Neural progenitor cell (in vitro differentiated cells): ENCODE measurements around the gene ILDR2. TPM values are rescaled to one million over a fixed set of nuclear protein-coding genes. Genes with fewer than 3 reads are reported as not detected.

Source experiments
- DNase-seq: peaks from one replicate; pipeline ENCODE4 v3.0.0-alpha.2; 2016; ENCODE audit warnings: low spot score
- H2AFZ ChIP-seq: fragments of 200-600 bp; sonication (generic); replicated peaks from 2 replicates; pipeline ENCODE4 v1.6.1; 2016; ENCODE audit warnings: antibody characterized with exemption
- H3F3A ChIP-seq: fragments of 200-600 bp; sonication (generic); 2 replicates; pipeline ENCODE4 v1.6.1; 2016; ENCODE audit warnings: antibody characterized with exemption, low read depth
- H3K27ac ChIP-seq: fragments of 200-600 bp; sonication (generic); 2 replicates; pipeline ENCODE4 v1.5.1; 2016; ENCODE audit warnings: mild to moderate bottlenecking
- H3K27me3 ChIP-seq: fragments of 200-600 bp; sonication (generic); 2 replicates; pipeline ENCODE4 v1.6.1; 2016; ENCODE audit warnings: mild to moderate bottlenecking, moderate library complexity
- H3K36me3 ChIP-seq: fragments of 200-600 bp; sonication (generic); 2 replicates; pipeline ENCODE4 v1.5.1; 2016
- H3K4me1 ChIP-seq: fragments of 200-600 bp; sonication (generic); 2 replicates; pipeline ENCODE4 v1.6.1; 2016; ENCODE audit warnings: mixed run types
- H3K4me2 ChIP-seq: fragments of 200-600 bp; sonication (generic); 2 replicates; pipeline ENCODE4 v1.6.1; 2016
- H3K4me3 ChIP-seq: fragments of 200-600 bp; sonication (generic); 2 replicates; pipeline ENCODE4 v1.5.1; 2016
- H3K79me2 ChIP-seq: fragments of 200-600 bp; sonication (generic); 2 replicates; pipeline ENCODE4 v1.6.1; 2016; ENCODE audit warnings: low read depth
- H3K9ac ChIP-seq: fragments of 200-600 bp; sonication (generic); 2 replicates; pipeline ENCODE4 v1.6.1; 2016
- H3K9me3 ChIP-seq: fragments of 200-600 bp; sonication (generic); 2 replicates; pipeline ENCODE4 v1.5.1; 2016; ENCODE audit warnings: low read depth
- H4K20me1 ChIP-seq: fragments of 200-600 bp; sonication (generic); 2 replicates; pipeline ENCODE4 v1.6.1; 2016; ENCODE audit warnings: low read depth
- H3K27ac Mint-ChIP-seq: 3 replicates; pipeline ENCODE4 v1.8.0; 2021; ENCODE audit warnings: mixed read lengths
- H3K27me3 Mint-ChIP-seq: 2 replicates; pipeline ENCODE4 v1.8.0; 2022; ENCODE audit warnings: low read depth, mild to moderate bottlenecking, inconsistent platforms, moderate library complexity, mixed read lengths; ENCODE audit not compliant: insufficient read depth
- H3K36me3 Mint-ChIP-seq: 3 replicates; pipeline ENCODE4 v1.8.0; 2021; ENCODE audit warnings: mixed read lengths
- H3K4me1 Mint-ChIP-seq: 3 replicates; pipeline ENCODE4 v1.8.0; 2021; ENCODE audit warnings: mixed read lengths
- H3K4me3 Mint-ChIP-seq: 3 replicates; pipeline ENCODE4 v1.8.0; 2021; ENCODE audit warnings: mild to moderate bottlenecking, moderate library complexity, mixed read lengths
- H3K9me3 Mint-ChIP-seq: 3 replicates; pipeline ENCODE4 v1.8.0; 2020; ENCODE audit warnings: mixed read lengths
- CTCF ChIP-seq: fragments of 200-600 bp; sonication (generic); IDR thresholded peaks from 2 replicates; pipeline ENCODE4 v1.5.1; 2017; ENCODE audit warnings: antibody characterized with exemption, mild to moderate bottlenecking
- EZH2 ChIP-seq: fragments of 200-600 bp; sonication (generic); IDR thresholded peaks from 2 replicates; pipeline ENCODE4 v1.6.1; 2017; ENCODE audit warnings: antibody characterized with exemption, mild to moderate bottlenecking, moderate library complexity
- EZH2phosphoT487 ChIP-seq: fragments of 200-600 bp; sonication (generic); IDR thresholded peaks from 2 replicates; pipeline ENCODE4 v1.6.1; 2017; ENCODE audit warnings: antibody characterized with exemption
- total RNA-seq: library from RNA; depleted of rRNA; stranded (reverse); fragments of >200 nt; gene quantifications from 2 replicates; pipeline ENCODE4 v1.2.3, GENCODE V29; 2015; ENCODE audit warnings: low replicate concordance

ILDR2 gene
- total RNA-seq, 1 donor from 2014 or later, result 42.1 TPM

GRCh38 chr1:167003711-167004110 is 28.4 kb upstream of the ILDR2 start:
- Mint-ChIP-seq H3K36me3 (no peaks in the 10 kb centered on the region), H3K27ac (no peak overlapping the region), H3K4me1 (no peaks in the 10 kb centered on the region), H3K9me3 (peaks cover 6% of the 10 kb centered on the region), H3K27me3 (no peaks in the 10 kb centered on the region), H3K4me3 (no peak overlapping the region)
- no peaks in the 10 kb centered on the region for H3K9me3 ChIP-seq
- no peaks in the 10 kb centered on the region for H3K79me2 ChIP-seq
- H3K27me3 ChIP-seq, result no peaks in the 10 kb centered on the region
- no peaks in the 10 kb centered on the region for H3F3A ChIP-seq
- no peak overlapping the region for H3K27ac ChIP-seq
- DNase-seq, result no peak
- no peak overlapping the region for H2AFZ ChIP-seq
- no peak for TF ChIP-seq EZH2phosphoT487
- no peak for TF ChIP-seq EZH2
- TF ChIP-seq CTCF, result no peak
- H3K4me3 ChIP-seq, result no peak overlapping the region
- no peaks in the 10 kb centered on the region for H4K20me1 ChIP-seq
- no peak overlapping the region for H3K4me2 ChIP-seq
- H3K9ac ChIP-seq, result no peak overlapping the region
- no peaks in the 10 kb centered on the region for H3K36me3 ChIP-seq
- no peaks in the 10 kb centered on the region for H3K4me1 ChIP-seq

DNA sequence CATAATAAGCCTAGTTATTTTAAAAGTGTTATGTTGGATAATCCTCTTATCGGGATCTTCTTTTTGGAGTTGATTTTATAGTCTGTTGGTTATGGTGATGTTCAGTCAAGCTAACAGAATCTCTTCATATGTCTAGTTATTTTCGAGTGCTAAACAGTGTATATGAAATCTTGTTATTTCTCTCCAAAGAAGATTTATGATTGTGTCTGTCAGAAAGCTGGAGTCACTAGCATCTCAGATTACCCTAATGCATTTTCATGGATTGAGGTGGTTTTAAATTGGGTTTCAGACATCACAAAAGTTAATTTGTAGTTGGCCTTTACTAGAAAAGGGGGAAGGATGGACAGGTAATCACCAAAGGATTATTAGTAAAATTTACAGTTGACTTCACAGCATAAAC is 27.0 kb upstream of the ILDR2 start:
- no peaks in the 10 kb centered on the region for H3K4me1 ChIP-seq
- no peak overlapping the region for H3K27ac Mint-ChIP-seq
- H3K27me3 ChIP-seq, result no peaks in the 10 kb centered on the region
- no peak overlapping the region for H2AFZ ChIP-seq
- no peaks in the 10 kb centered on the region for H3K9me3 ChIP-seq
- no peak for TF ChIP-seq EZH2
- no peak for TF ChIP-seq EZH2phosphoT487
- TF ChIP-seq CTCF, result no peak
- no peaks in the 10 kb centered on the region for H3K79me2 ChIP-seq
- no peaks in the 10 kb centered on the region for H3K27me3 Mint-ChIP-seq
- peaks cover 6% of the 10 kb centered on the region for H3K9me3 Mint-ChIP-seq
- no peaks in the 10 kb centered on the region for H3K4me1 Mint-ChIP-seq
- H3K4me3 Mint-ChIP-seq, result no peak overlapping the region
- H3K9ac ChIP-seq, result no peak overlapping the region
- no peaks in the 10 kb centered on the region for H3K36me3 ChIP-seq
- no peak overlapping the region for H3K27ac ChIP-seq
- no peak overlapping the region for H3K4me3 ChIP-seq
- no peaks in the 10 kb centered on the region for H3K36me3 Mint-ChIP-seq
- no peak for DNase-seq
- no peaks in the 10 kb centered on the region for H4K20me1 ChIP-seq
- no peaks in the 10 kb centered on the region for H3F3A ChIP-seq
- no peak overlapping the region for H3K4me2 ChIP-seq

DNA sequence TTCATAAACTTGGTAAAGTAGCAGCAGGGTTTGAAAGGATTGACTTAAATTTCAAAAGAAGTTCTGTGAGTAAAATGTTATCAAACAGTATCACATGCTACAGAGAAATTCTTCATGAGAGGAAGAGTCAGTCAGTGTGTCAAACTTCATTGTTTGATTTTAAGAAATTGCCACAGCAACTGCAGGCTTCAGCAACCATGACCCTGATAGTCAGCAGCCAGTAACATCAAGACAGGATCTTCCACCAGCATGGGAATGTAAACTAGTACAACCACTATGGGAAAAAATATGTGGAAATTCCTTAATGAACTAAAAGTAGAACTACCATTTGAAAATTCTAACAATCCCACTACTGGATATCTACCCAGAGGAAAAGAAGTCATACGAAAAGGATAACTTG is 25.2 kb upstream of the ILDR2 start:
- no peak overlapping the region for H3K27ac Mint-ChIP-seq
- no peaks in the 10 kb centered on the region for H3K4me1 ChIP-seq
- H3K4me3 Mint-ChIP-seq, result no peak overlapping the region

More for the DNA sequence above, 25.2 kb upstream of the ILDR2 start:
- H3K4me2 ChIP-seq, result no peak overlapping the region
- no peaks in the 10 kb centered on the region for H3K36me3 ChIP-seq
- H3K9me3 ChIP-seq, result no peaks in the 10 kb centered on the region
- no peak overlapping the region for H3K9ac ChIP-seq
- no peaks in the 10 kb centered on the region for H3K79me2 ChIP-seq
- no peak overlapping the region for H3K4me3 ChIP-seq
- no peak for DNase-seq
- no peaks in the 10 kb centered on the region for H3K36me3 Mint-ChIP-seq
- no peaks in the 10 kb centered on the region for H3F3A ChIP-seq
- H3K27me3 Mint-ChIP-seq, result no peaks in the 10 kb centered on the region
- peaks cover 6% of the 10 kb centered on the region for H3K9me3 Mint-ChIP-seq
- H4K20me1 ChIP-seq, result no peaks in the 10 kb centered on the region
- TF ChIP-seq EZH2phosphoT487, result no peak
- no peak for TF ChIP-seq CTCF
- TF ChIP-seq EZH2, result no peak
- H3K27me3 ChIP-seq, result no peaks in the 10 kb centered on the region
- no peak overlapping the region for H3K27ac ChIP-seq
- H2AFZ ChIP-seq, result no peak overlapping the region
- H3K4me1 Mint-ChIP-seq, result no peaks in the 10 kb centered on the region
